ENCODE data around the gene IL6. TPM values are rescaled to one million over a fixed set of nuclear protein-coding genes. Genes with fewer than 3 reads are reported as not detected.

The IL6 gene
- total and polyA plus RNA-seq, 2 donors from 2014 or later, result 0.58 to 1.6 TPM

DNA sequence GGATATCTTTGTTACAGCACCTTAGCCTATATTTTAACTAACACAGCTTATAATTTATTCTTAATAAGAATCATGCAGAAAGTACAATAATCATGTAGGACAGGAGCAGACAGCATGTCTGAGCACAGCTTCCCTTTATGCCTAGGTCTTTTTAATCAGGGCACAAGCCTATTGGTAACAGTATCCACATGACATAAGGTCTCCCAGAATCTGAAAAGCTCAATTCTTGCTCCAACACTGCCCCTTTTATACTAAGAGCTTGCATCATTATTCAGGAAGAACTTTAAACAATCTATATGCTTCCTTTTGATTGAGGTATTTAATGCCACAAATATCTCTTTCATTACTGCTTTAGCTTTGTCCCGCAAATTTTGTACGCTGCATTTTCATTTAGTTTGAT is 31.6 kb downstream of the IL6 start:
- FAIRE-seq (no peak), DNase-seq (no peak)
- Histone ChIP-seq H3K9ac (ENCODE audit: low read length in 3 of 3) (no peak overlapping the region), H3K9me3 (ENCODE audit: control insufficient read depth in 2 of 3, insufficient read depth in 1 of 3, low read length in 3 of 3) (peaks cover 0 to 15% (median 0%) of the 10 kb centered on the region in 3 donors), H3K27ac (ENCODE audit: low read depth in 2 of 2, low read length in 2 of 2) (no peak overlapping the region), H3K4me3 (ENCODE audit: low read length in 3 of 3) (no peak overlapping the region), H3K27me3 (ENCODE audit: control insufficient read depth, insufficient read depth, low read length) (no peaks in the 10 kb centered on the region), H3K4me1 (ENCODE audit: control insufficient read depth in 2 of 3, insufficient read depth in 2 of 3, low read depth in 1 of 3, low read length in 3 of 3) (no peaks in the 10 kb centered on the region), H3K36me3 (ENCODE audit: control insufficient read depth in 2 of 3, insufficient read depth in 3 of 3, low read length in 3 of 3) (no peaks in the 10 kb centered on the region)
- intact Hi-C loops (cut with DNase I), result no loop called here
- TF ChIP-seq, protein P1, sequence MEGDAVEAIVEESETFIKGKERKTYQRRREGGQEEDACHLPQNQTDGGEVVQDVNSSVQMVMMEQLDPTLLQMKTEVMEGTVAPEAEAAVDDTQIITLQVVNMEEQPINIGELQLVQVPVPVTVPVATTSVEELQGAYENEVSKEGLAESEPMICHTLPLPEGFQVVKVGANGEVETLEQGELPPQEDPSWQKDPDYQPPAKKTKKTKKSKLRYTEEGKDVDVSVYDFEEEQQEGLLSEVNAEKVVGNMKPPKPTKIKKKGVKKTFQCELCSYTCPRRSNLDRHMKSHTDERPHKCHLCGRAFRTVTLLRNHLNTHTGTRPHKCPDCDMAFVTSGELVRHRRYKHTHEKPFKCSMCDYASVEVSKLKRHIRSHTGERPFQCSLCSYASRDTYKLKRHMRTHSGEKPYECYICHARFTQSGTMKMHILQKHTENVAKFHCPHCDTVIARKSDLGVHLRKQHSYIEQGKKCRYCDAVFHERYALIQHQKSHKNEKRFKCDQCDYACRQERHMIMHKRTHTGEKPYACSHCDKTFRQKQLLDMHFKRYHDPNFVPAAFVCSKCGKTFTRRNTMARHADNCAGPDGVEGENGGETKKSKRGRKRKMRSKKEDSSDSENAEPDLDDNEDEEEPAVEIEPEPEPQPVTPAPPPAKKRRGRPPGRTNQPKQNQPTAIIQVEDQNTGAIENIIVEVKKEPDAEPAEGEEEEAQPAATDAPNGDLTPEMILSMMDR (IDR thresholded peaks at IDR 0.05; ENCODE audit: borderline replicate concordance, extremely low read depth, insufficient read depth), result no peak

DNA sequence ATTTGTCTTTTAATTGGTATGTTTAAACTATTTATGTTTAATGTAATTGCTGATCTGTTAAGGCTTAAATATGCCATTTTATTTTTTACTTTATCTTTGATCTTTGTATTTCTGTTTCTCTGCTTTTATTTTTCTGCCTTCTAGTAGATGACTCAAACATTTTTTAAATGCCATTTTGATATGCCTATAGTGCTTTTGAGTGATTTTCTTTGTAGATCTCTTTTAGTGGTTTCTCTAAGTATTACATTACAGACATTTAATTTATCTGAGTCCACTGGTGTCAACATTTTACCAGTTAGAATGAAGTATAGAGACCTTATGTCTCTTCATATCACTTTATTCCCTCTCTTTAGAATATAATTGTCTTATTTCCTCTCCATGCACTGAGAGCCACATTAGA is 32.7 kb downstream of the IL6 start:
- Histone ChIP-seq H3K27ac (ENCODE audit: low read depth in 2 of 2, low read length in 2 of 2) (no peak overlapping the region), H3K9me3 (ENCODE audit: control insufficient read depth in 2 of 3, insufficient read depth in 1 of 3, low read length in 3 of 3) (peaks cover 0 to 15% (median 0%) of the 10 kb centered on the region in 3 donors), H3K4me3 (ENCODE audit: low read length in 3 of 3) (no peak overlapping the region), H3K9ac (ENCODE audit: low read length in 3 of 3) (no peak overlapping the region), H3K27me3 (ENCODE audit: control insufficient read depth, insufficient read depth, low read length) (no peaks in the 10 kb centered on the region), H3K4me1 (ENCODE audit: control insufficient read depth in 2 of 3, insufficient read depth in 2 of 3, low read depth in 1 of 3, low read length in 3 of 3) (no peaks in the 10 kb centered on the region), H3K36me3 (ENCODE audit: control insufficient read depth in 2 of 3, insufficient read depth in 3 of 3, low read length in 3 of 3) (no peaks in the 10 kb centered on the region)
- DNase-seq (no peak), FAIRE-seq (no peak)
- intact Hi-C loops (cut with DNase I), result no loop called here
- TF ChIP-seq, protein P1 (IDR thresholded peaks at IDR 0.05; ENCODE audit: borderline replicate concordance, extremely low read depth, insufficient read depth), result no peak

DNA sequence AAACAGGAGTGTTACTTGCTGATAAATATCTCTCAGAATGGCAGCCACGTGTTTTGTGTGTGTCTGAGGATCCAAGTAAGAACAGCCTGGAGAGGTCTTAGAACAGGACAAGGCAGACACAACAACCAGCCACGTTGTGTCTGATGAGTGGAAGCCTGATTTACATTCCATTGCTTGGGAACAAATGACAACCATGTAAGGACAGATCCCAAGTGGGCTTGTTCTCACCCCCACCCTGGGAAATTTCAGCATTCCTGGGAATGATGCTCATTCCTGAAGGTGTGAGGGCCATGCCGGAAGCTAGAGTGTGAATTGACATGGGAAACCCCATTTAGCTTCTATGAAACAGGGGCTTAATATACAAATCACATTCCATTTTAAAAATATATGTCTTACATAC is 35.9 kb downstream of the IL6 start:
- Histone ChIP-seq H3K27ac (ENCODE audit: low read depth in 2 of 2, low read length in 2 of 2) (no peak overlapping the region), H3K4me3 (ENCODE audit: low read length in 3 of 3) (no peak overlapping the region), H3K27me3 (ENCODE audit: control insufficient read depth, insufficient read depth, low read length) (no peaks in the 10 kb centered on the region), H3K4me1 (ENCODE audit: control insufficient read depth in 2 of 3, insufficient read depth in 2 of 3, low read depth in 1 of 3, low read length in 3 of 3) (no peaks in the 10 kb centered on the region), H3K9me3 (ENCODE audit: control insufficient read depth in 2 of 3, insufficient read depth in 1 of 3, low read length in 3 of 3) (peaks cover 0 to 15% (median 0%) of the 10 kb centered on the region in 3 donors), H3K36me3 (ENCODE audit: control insufficient read depth in 2 of 3, insufficient read depth in 3 of 3, low read length in 3 of 3) (no peaks in the 10 kb centered on the region), H3K9ac (ENCODE audit: low read length in 3 of 3) (no peak overlapping the region)
- intact Hi-C loops (cut with DNase I), result no loop called here
- DNase-seq (no peak), FAIRE-seq (no peak)
- TF ChIP-seq, protein P1 (IDR thresholded peaks at IDR 0.05; ENCODE audit: borderline replicate concordance, extremely low read depth, insufficient read depth), result no peak

DNA sequence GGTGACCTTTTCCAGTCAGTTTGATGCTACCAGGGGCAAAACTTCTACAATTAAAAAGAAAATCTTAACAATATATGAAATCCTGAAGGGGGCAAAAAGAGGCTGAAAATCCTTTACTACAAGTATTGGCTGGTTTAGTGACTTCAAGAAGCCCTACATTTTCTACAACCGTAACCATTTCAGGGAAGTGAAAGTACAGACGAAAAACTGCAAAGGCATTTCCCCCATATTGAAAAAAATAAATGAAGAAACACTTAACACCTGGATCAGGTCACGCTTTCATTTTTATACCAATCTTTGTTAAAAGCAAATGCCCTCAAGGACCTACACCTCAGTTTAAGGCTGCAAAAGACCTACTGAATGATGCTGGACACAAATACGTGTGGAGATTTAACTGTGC is 38.6 kb downstream of the IL6 start:
- DNase-seq, result no peak
- TF ChIP-seq, protein P1 (IDR thresholded peaks at IDR 0.05; ENCODE audit: borderline replicate concordance, extremely low read depth, insufficient read depth), result no peak

More for the DNA sequence above, 38.6 kb downstream of the IL6 start:
- H3K4me3 ChIP-seq (ENCODE audit: low read length in 3 of 3), result no peak overlapping the region
- intact Hi-C loops (cut with DNase I), result no loop called here
- no peaks in the 10 kb centered on the region for H3K36me3 ChIP-seq (ENCODE audit: control insufficient read depth in 2 of 3, insufficient read depth in 3 of 3, low read length in 3 of 3)
- no peak for FAIRE-seq
- H3K4me1 ChIP-seq (ENCODE audit: control insufficient read depth in 2 of 3, insufficient read depth in 2 of 3, low read depth in 1 of 3, low read length in 3 of 3), result no peaks in the 10 kb centered on the region
- H3K27me3 ChIP-seq (ENCODE audit: control insufficient read depth, insufficient read depth, low read length), result no peaks in the 10 kb centered on the region
- H3K27ac ChIP-seq (ENCODE audit: low read depth in 2 of 2, low read length in 2 of 2), result no peak overlapping the region
- H3K9ac ChIP-seq (ENCODE audit: low read length in 3 of 3), result no peak overlapping the region
- peaks cover 0 to 3% (median 0%) of the 10 kb centered on the region in 3 donors for H3K9me3 ChIP-seq (ENCODE audit: control insufficient read depth in 2 of 3, insufficient read depth in 1 of 3, low read length in 3 of 3)

All from kidney (tissue), 14 donors.